Suprapubic skin (tissue), 3 donors: ENCODE data around the gene DPY19L1.

Source experiments
- EP300 ChIP-seq: sonication (generic); formaldehyde crosslinking; IDR thresholded peaks from one replicate; pipeline ENCODE4 v1.6.1; 2017; ENCODE audit warnings: antibody characterized with exemption
- POLR2A ChIP-seq, 2 donors: fragments of 450-650 bp; IDR thresholded peaks; one replicate each; pipeline ENCODE4 v1.6.1; 2017; ENCODE audit warnings: antibody characterized with exemption in 2 of 2, mild to moderate bottlenecking in 2 of 2, moderate library complexity in 2 of 2
- TF ChIP-seq, protein P1 (sequence below), 2 donors: fragments of 200-600 bp in 1 of 2; fragments of 450-650 bp in 1 of 2; sonication (generic) in 1 of 2; IDR thresholded peaks; one replicate each; pipeline ENCODE4 v1.5.1; 2016 to 2019; ENCODE audit warnings: antibody characterized with exemption in 2 of 2, mild to moderate bottlenecking in 1 of 2, moderate library complexity in 1 of 2

DNA sequence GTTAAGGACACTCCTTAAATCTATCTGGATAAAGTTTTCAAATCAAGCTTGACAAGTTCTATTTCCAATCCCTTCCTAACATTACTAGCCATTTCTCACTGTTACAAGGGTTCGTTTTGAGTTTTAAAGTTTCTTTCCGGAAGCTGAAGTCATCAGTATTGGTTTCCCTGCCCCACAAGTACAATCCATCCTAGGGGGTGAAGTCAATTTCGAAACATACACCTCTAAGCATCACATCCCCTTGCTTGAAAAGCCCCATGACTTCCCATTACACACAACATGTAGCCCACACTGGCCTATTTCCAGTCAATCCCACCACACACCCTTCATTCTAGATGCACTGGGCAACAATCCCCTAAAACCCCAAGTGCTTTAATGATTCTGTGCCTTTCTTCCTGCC, 13.0 kb downstream of the DPY19L1 start:
- no peak for TF ChIP-seq EP300
- TF ChIP-seq, protein P1, sequence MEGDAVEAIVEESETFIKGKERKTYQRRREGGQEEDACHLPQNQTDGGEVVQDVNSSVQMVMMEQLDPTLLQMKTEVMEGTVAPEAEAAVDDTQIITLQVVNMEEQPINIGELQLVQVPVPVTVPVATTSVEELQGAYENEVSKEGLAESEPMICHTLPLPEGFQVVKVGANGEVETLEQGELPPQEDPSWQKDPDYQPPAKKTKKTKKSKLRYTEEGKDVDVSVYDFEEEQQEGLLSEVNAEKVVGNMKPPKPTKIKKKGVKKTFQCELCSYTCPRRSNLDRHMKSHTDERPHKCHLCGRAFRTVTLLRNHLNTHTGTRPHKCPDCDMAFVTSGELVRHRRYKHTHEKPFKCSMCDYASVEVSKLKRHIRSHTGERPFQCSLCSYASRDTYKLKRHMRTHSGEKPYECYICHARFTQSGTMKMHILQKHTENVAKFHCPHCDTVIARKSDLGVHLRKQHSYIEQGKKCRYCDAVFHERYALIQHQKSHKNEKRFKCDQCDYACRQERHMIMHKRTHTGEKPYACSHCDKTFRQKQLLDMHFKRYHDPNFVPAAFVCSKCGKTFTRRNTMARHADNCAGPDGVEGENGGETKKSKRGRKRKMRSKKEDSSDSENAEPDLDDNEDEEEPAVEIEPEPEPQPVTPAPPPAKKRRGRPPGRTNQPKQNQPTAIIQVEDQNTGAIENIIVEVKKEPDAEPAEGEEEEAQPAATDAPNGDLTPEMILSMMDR (IDR thresholded peaks at IDR 0.05), result no peak
- no peak for TF ChIP-seq POLR2A (IDR thresholded peaks at IDR 0.05)
